GM18907 (cell line): Measurements from ENCODE around the gene KCTD1.

ENCODE experiments used
- ATAC-seq: cut with Tn5 transposase; IDR thresholded peaks from one replicate; pipeline ENCODE4 v1.9.1; 2021; ENCODE audit warnings: mild to moderate bottlenecking, moderate library complexity; ENCODE audit not compliant: unreplicated experiment

The KCTD1 gene

GRCh38 chr18:26549263-26550094, 1.1 kb upstream of the KCTD1 start:
- ATAC-seq = no peak

GRCh38 chr18:26547646-26548414, 523 bp downstream of the KCTD1 start:
- peak; percentile 63 for ATAC-seq

- no peak for ATAC-seq
Measured at GRCh38 chr18:26546875-26547645, 1.3 kb downstream of the KCTD1 start.

- ATAC-seq = no peak
Measured at GRCh38 chr18:26546170-26546874, 2.0 kb downstream of the KCTD1 start.

GRCh38 chr18:26545335-26546123, 2.8 kb downstream of the KCTD1 start:
- ATAC-seq = no peak

- ATAC-seq = no peak
Measured at GRCh38 chr18:26544451-26544850, 3.9 kb downstream of the KCTD1 start.

GRCh38 chr18:26543373-26543772, 5.0 kb downstream of the KCTD1 start:
- ATAC-seq = no peak

GRCh38 chr18:26540043-26540628, 8.2 kb downstream of the KCTD1 start:
- ATAC-seq = no peak

GRCh38 chr18:26538524-26538923, 9.8 kb downstream of the KCTD1 start:
- no peak for ATAC-seq

- no peak for ATAC-seq
Measured at GRCh38 chr18:26536664-26537063, 11.7 kb downstream of the KCTD1 start.

GRCh38 chr18:26536032-26536431, 12.3 kb downstream of the KCTD1 start:
- ATAC-seq = no peak

GRCh38 chr18:26535630-26536029, 12.7 kb downstream of the KCTD1 start:
- ATAC-seq = no peak

- ATAC-seq = no peak
Measured at GRCh38 chr18:26532367-26533340, 15.7 kb downstream of the KCTD1 start.

- ATAC-seq = no peak
Measured at GRCh38 chr18:26531605-26532298, 16.6 kb downstream of the KCTD1 start.

GRCh38 chr18:26526966-26527234, 21.5 kb downstream of the KCTD1 start:
- no peak for ATAC-seq

- ATAC-seq = no peak
Measured at GRCh38 chr18:26526128-26526965, 22.0 kb downstream of the KCTD1 start.
